Kidney (tissue), 14 donors: ENCODE data around the gene FER. TPM values are rescaled to one million over a fixed set of nuclear protein-coding genes. Genes with fewer than 3 reads are reported as not detected.

ENCODE experiments used
- DNase-seq, 5 donors: peaks; one replicate each; pipeline ENCODE4 v3.0.0-alpha.2; 2013 to 2020
- FAIRE-seq: peaks from 2 replicates; lab custom pipeline; 2012; peaks lifted over from hg19 to GRCh38; lab: Jason Lieb, UNC
- H3K27ac ChIP-seq, 2 donors: one replicate each; pipeline ENCODE4 v1.7.0; 2013; ENCODE audit warnings: low read depth in 2 of 2, low read length in 2 of 2, inconsistent platforms in 1 of 2
- H3K27me3 ChIP-seq: one replicate; pipeline ENCODE4 v1.7.1; 2013; ENCODE audit warnings: low read length, inconsistent platforms; ENCODE audit not compliant: control insufficient read depth, insufficient read depth
- H3K36me3 ChIP-seq, 3 donors: one replicate each; pipeline versions ENCODE4 v1.7.0 to v1.7.1; 2013; ENCODE audit warnings: low read length in 3 of 3, control low read depth in 1 of 3, inconsistent platforms in 1 of 3; ENCODE audit not compliant: insufficient read depth in 3 of 3, control insufficient read depth in 2 of 3
- H3K4me1 ChIP-seq, 3 donors: one replicate each; pipeline versions ENCODE4 v1.7.0 to v1.7.1; 2013; ENCODE audit warnings: low read length in 3 of 3, inconsistent platforms in 1 of 3, low read depth in 1 of 3; ENCODE audit not compliant: control insufficient read depth in 2 of 3, insufficient read depth in 2 of 3
- H3K4me3 ChIP-seq, 3 donors: one replicate each; pipeline versions ENCODE4 v1.7.0 to v1.8.1; 2013; ENCODE audit warnings: low read length in 3 of 3, control low read depth in 1 of 3, inconsistent platforms in 1 of 3
- H3K9ac ChIP-seq, 3 donors: one replicate each; pipeline versions ENCODE4 v1.7.0 to v1.7.1; 2013; ENCODE audit warnings: low read length in 3 of 3, control low read depth in 1 of 3, inconsistent platforms in 1 of 3
- H3K9me3 ChIP-seq, 3 donors: one replicate each; pipeline versions ENCODE4 v1.7.0 to v1.7.1; 2013; ENCODE audit warnings: low read length in 3 of 3, control low read depth in 1 of 3, inconsistent platforms in 1 of 3; ENCODE audit not compliant: control insufficient read depth in 2 of 3, insufficient read depth in 1 of 3
- CTCF ChIP-seq: IDR thresholded peaks from 3 replicates; pipeline ENCODE4 v1.5.1; 2012; ENCODE audit warnings: mild to moderate bottlenecking, moderate library complexity, borderline replicate concordance; ENCODE audit not compliant: insufficient read depth; ENCODE audit errors: extremely low read depth
- intact Hi-C: fragments of 100-400 bp; cut with DNase I; formaldehyde crosslinking; loops from one replicate; pipeline ENCODE4 v1.11.1; 2022
- polyA plus RNA-seq: library from polyadenylated mRNA; stranded (reverse); fragments of 350-450 nt; fragmentation: Illumina TruSeq; extraction: RNeasy Lipid Tissue Mini Kit (QIAGEN cat#74804); gene quantifications from one replicate; pipeline ENCODE4 v1.2.3, GENCODE V29; 2014; ENCODE audit warnings: low read depth, low replicate concordance; ENCODE audit not compliant: insufficient read depth
- total RNA-seq: library from RNA; stranded (reverse); fragmentation: NEBNext Ultra II Directional; extraction: Animal tissue kit (Norgen Biotek cat#: 25700); gene quantifications from one replicate; pipeline ENCODE4 v1.2.1, GENCODE V29; 2021
- donor health status: control.
- donor health status: control.
- donor health status: control.
- donor health status: control.
- donor health status: control.
- donor health status: DM: yes; HTN: yes; CAD: no.
- donor health status: Normal renal cell carcinoma (clear cell type).

FER gene
- total and polyA plus RNA-seq, 2 donors from 2014 or later: 2.1 to 38.2 TPM

DNA sequence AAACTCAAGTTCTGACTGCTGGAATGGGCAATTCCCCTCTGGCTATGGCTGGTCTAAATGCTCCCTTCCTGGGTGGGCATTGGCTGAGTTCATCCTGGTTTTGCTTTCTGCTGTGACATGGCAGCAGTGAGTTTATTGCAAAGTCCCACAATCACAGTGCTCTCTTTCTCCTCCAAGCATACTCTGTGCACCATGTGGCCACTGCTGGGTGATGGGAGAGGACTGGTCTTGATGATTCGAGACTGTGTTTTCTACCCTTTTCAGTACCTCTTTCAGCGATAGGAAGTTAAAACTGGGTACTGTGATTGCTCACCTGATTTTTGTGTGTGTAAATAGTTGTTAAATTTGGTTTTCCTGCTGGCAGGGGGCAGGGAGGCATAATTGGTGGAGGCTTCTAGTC lies 49.7 kb downstream of the FER start:
- no peak for TF ChIP-seq CTCF
- H3K27me3 ChIP-seq: no peaks in the 10 kb centered on the region
- H3K9me3 ChIP-seq: no peaks in the 10 kb centered on the region
- intact Hi-C loops: no loop called here
- H3K9ac ChIP-seq: no peak overlapping the region
- DNase-seq: no peak
- no peaks in the 10 kb centered on the region for H3K4me1 ChIP-seq
- H3K36me3 ChIP-seq: no peaks in the 10 kb centered on the region
- no peak overlapping the region for H3K27ac ChIP-seq
- FAIRE-seq: no peak
- no peak overlapping the region for H3K4me3 ChIP-seq

DNA sequence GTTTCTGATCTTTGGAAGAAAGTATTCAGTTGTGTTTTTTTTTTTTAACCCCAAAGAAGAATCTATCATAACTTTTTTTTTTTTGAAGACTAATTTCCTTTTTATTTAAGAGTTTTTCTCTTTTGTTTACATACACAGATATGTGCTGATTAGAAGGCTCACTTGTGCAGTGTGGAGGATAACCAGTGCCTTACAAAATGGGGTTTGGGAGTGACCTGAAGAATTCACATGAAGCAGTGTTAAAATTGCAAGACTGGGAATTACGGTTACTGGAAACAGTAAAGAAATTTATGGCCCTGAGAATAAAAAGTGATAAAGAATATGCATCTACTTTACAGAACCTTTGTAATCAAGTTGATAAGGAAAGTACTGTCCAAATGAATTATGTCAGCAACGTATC lies 50.3 kb downstream of the FER start:
- no peaks in the 10 kb centered on the region for H3K27me3 ChIP-seq
- no peaks in the 10 kb centered on the region for H3K4me1 ChIP-seq
- DNase-seq (no peak), FAIRE-seq (no peak)
- no peak overlapping the region for H3K9ac ChIP-seq
- H3K4me3 ChIP-seq: no peak overlapping the region
- peaks cover 0 to 2% (median 0%) of the 10 kb centered on the region in 3 donors for H3K9me3 ChIP-seq
- intact Hi-C loops: no loop called here
- no peaks in the 10 kb centered on the region for H3K36me3 ChIP-seq
- TF ChIP-seq CTCF: no peak
- H3K27ac ChIP-seq: no peak overlapping the region

DNA sequence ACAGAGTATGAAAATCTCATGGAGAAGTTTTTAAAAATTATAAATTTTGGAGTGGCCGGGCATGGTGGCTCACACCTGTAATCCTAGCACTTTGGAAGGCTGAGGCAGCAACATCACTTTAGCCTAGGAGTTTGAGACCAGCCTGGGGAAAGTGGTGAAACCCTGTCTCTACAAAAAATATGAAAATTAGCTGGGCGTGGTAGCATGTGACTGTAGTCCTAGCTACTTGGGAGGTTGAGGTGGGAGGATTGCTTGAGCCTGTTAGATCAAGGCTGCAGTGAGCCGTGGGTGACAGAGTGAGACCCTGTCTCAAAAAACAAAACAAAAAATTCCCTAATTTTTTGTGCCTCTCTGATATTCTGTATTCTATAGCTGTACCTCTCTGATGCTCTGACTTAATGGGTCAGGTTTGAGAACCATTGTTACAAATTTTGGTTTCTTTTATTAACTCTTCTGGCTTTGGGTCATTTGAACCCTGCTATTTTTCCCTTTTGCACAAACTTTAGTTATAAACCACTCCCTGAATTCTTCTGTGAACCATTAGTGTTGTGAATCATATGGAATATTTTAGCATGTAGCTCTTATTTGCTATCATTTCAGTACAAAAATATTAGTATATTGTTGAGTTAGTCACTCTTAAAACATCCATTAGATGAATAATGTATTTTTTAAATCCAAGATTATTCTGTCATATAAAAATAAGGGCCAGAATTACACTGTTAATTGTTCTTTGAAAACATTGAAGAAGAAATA lies 51.0 kb downstream of the FER start:
- DNase-seq (no peak), FAIRE-seq (no peak)
- intact Hi-C loops: no loop called here
- no peak overlapping the region for H3K27ac ChIP-seq
- no peak for TF ChIP-seq CTCF
- H3K4me1 ChIP-seq: no peaks in the 10 kb centered on the region
- no peak overlapping the region for H3K4me3 ChIP-seq
- H3K9ac ChIP-seq: no peak overlapping the region
- peaks cover 0 to 5% (median 2%) of the 10 kb centered on the region in 3 donors for H3K9me3 ChIP-seq
- no peaks in the 10 kb centered on the region for H3K27me3 ChIP-seq
- H3K36me3 ChIP-seq: no peaks in the 10 kb centered on the region

DNA sequence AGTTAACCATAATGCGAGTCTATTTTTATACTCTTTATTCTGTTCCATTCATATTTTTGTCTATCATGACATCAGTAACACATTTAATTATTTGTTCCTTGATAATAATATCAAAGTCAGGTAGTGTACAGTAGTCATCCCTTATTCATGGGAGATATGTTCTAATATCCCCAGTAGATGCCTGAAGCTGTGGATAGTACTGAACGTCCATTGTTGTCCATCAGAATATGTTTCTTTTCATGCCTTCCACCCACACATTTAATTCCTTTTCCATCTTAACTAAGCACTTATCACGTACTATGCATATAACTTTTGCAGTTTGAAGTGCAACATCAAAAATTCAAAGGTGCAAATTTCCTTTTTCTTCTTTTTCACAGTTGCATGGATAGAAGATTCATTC lies 53.6 kb downstream of the FER start:
- Histone ChIP-seq H3K27me3 (no peaks in the 10 kb centered on the region), H3K27ac (no peak overlapping the region), H3K9ac (no peak overlapping the region), H3K4me1 (no peaks in the 10 kb centered on the region), H3K4me3 (no peak overlapping the region), H3K36me3 (no peaks in the 10 kb centered on the region), H3K9me3 (peaks cover 0 to 10% (median 2%) of the 10 kb centered on the region in 3 donors)
- DNase-seq: no peak
- intact Hi-C loops: no loop called here
- no peak for TF ChIP-seq CTCF
- FAIRE-seq: no peak
